Trophoblast cell (in vitro differentiated cells and primary cell): ENCODE measurements around the gene PPFIA3.
"Not testable (repeated sequence)": the region's sequence is repeated elsewhere in the genome, so short reads cannot be mapped to it uniquely, and the experiment has no call there.

Experiments
- DNase-seq, 2 donors: peaks; one replicate each; pipeline ENCODE4 v3.0.0-alpha.2; 2016
- H2AFZ ChIP-seq: 2 replicates; pipeline ENCODE4 v1.6.1; 2013; ENCODE audit warnings: low read length, moderate library complexity, mild to moderate bottlenecking; ENCODE audit not compliant: insufficient read depth, poor library complexity
- H2AK5ac ChIP-seq: 2 replicates; pipeline ENCODE4 v1.6.1; 2013; ENCODE audit warnings: mild to moderate bottlenecking, low read length
- H2BK120ac ChIP-seq: 2 replicates; pipeline ENCODE4 v1.6.1; 2013; ENCODE audit warnings: low read length, mild to moderate bottlenecking, moderate library complexity; ENCODE audit not compliant: insufficient read depth, poor library complexity
- H2BK12ac ChIP-seq: 2 replicates; pipeline ENCODE4 v1.6.1; 2013; ENCODE audit warnings: mild to moderate bottlenecking, low read length, moderate library complexity
- H2BK5ac ChIP-seq: 2 replicates; pipeline ENCODE4 v1.6.1; 2013; ENCODE audit warnings: low read length, low read depth, moderate library complexity, mild to moderate bottlenecking; ENCODE audit not compliant: poor library complexity
- H3K14ac ChIP-seq: 2 replicates; pipeline ENCODE4 v1.6.1; 2013; ENCODE audit warnings: mild to moderate bottlenecking, low read length
- H3K18ac ChIP-seq: 2 replicates; pipeline ENCODE4 v1.6.1; 2013; ENCODE audit warnings: mild to moderate bottlenecking, low read length
- H3K23ac ChIP-seq: 2 replicates; pipeline ENCODE4 v1.6.1; 2013; ENCODE audit warnings: low read length
- H3K27ac ChIP-seq: 2 replicates; pipeline ENCODE4 v1.5.1; 2013; ENCODE audit warnings: low read depth, mild to moderate bottlenecking, inconsistent platforms, low read length, moderate library complexity
- H3K27me3 ChIP-seq: 2 replicates; pipeline ENCODE4 v1.6.1; 2013; ENCODE audit warnings: inconsistent platforms, mild to moderate bottlenecking, low read length, moderate library complexity; ENCODE audit not compliant: insufficient read depth
- H3K36me3 ChIP-seq, 2 experiments: 1 replicate in 1 of 2; 2 replicates in 1 of 2; pipeline ENCODE4 v1.6.1; 2013; ENCODE audit warnings: low read length in 2 of 2, mild to moderate bottlenecking in 2 of 2, moderate library complexity in 1 of 2; ENCODE audit not compliant: insufficient read depth in 2 of 2, control insufficient read depth in 1 of 2
- H3K4ac ChIP-seq: 2 replicates; pipeline ENCODE4 v1.6.1; 2013; ENCODE audit warnings: low read depth, mild to moderate bottlenecking, low read length, moderate library complexity
- H3K4me1 ChIP-seq, 2 experiments: 1 replicate in 1 of 2; 2 replicates in 1 of 2; pipeline ENCODE4 v1.6.1; 2013; ENCODE audit warnings: low read length in 2 of 2, mild to moderate bottlenecking in 2 of 2, moderate library complexity in 1 of 2; ENCODE audit not compliant: insufficient read depth in 2 of 2, control insufficient read depth in 1 of 2
- H3K4me2 ChIP-seq: 2 replicates; pipeline ENCODE4 v1.6.1; 2013; ENCODE audit warnings: inconsistent platforms, mild to moderate bottlenecking, low read length, moderate library complexity
- H3K4me3 ChIP-seq: 2 replicates; pipeline ENCODE4 v1.5.1; 2013; ENCODE audit warnings: mild to moderate bottlenecking, low read depth, low read length, inconsistent platforms
- H3K79me1 ChIP-seq: one replicate; pipeline ENCODE4 v1.6.1; 2013; ENCODE audit warnings: low read length
- H3K79me2 ChIP-seq: 2 replicates; pipeline ENCODE4 v1.6.1; 2013; ENCODE audit warnings: low read length, mild to moderate bottlenecking; ENCODE audit not compliant: control insufficient read depth, insufficient read depth, poor library complexity
- H3K9ac ChIP-seq: 2 replicates; pipeline ENCODE4 v1.6.1; 2013; ENCODE audit warnings: mild to moderate bottlenecking, low read length
- H3K9me3 ChIP-seq: 2 replicates; pipeline ENCODE4 v1.6.1; 2013; ENCODE audit warnings: low read depth, mild to moderate bottlenecking, control low read depth, inconsistent platforms, low read length; ENCODE audit not compliant: insufficient read depth
- H4K12ac ChIP-seq: 2 replicates; pipeline ENCODE4 v1.6.1; 2013; ENCODE audit warnings: low read depth, mild to moderate bottlenecking, low read length, moderate library complexity
- H4K8ac ChIP-seq: 2 replicates; pipeline ENCODE4 v1.6.1; 2013; ENCODE audit warnings: low read depth, mild to moderate bottlenecking, low read length, moderate library complexity
- H4K91ac ChIP-seq: one replicate; pipeline ENCODE4 v1.6.1; 2013; ENCODE audit warnings: low read depth, mild to moderate bottlenecking, low read length, moderate library complexity
- WGBS: extraction: QIAGEN DNeasy Blood & Tissue Kit; methylation state at CpG from one replicate; pipeline ENCODE4 v1.1.7; 2013; ENCODE audit warnings: missing lambda C conversion rate; ENCODE audit not compliant: insufficient read length, insufficient coverage; ENCODE audit errors: extremely low coverage; 5-methylcytosine and 5-hydroxymethylcytosine counted together

The PPFIA3 gene

GRCh38 chr19:49142866-49143335 is 23.6 kb downstream of the PPFIA3 start:
- Histone ChIP-seq H2AFZ (peak overlapping the region; percentile 67), H4K12ac (peak overlapping the region; percentile 79), H3K36me3 (no peaks in the 10 kb centered on the region), H3K4me1 (peaks cover 0 to 10% of the 10 kb centered on the region in 2 experiments), H3K18ac (no peak overlapping the region), H3K4me3 (peak overlapping the region; percentile 71), H2AK5ac (no peak overlapping the region), H3K27ac (no peak overlapping the region), H3K14ac (no peak overlapping the region), H3K9me3 (peaks cover 2% of the 10 kb centered on the region), H3K79me1 (no peaks in the 10 kb centered on the region), H3K9ac (no peak overlapping the region), H2BK120ac (no peak overlapping the region), H3K23ac (no peak overlapping the region), H4K8ac (peak overlapping the region; percentile 52), H3K79me2 (no peaks in the 10 kb centered on the region), H3K27me3 (no peaks in the 10 kb centered on the region), H2BK12ac (no peak overlapping the region), H2BK5ac (no peak overlapping the region), H3K4ac (no peak overlapping the region), H3K4me2 (peak overlapping the region; percentile 92), H4K91ac (no peak overlapping the region)
- WGBS, result no CpG with 5 or more reads among the region's 21 CpGs
- peak; percentile 70 to 82 for DNase-seq

- H4K12ac ChIP-seq, result no peak overlapping the region
- H3K4me2 ChIP-seq, result peak overlapping the region; percentile 58
- H2BK120ac ChIP-seq, result no peak overlapping the region
- no peaks in the 10 kb centered on the region for H3K27me3 ChIP-seq
- no peak overlapping the region for H4K91ac ChIP-seq
- DNase-seq, result peak; percentile 45 to 80
- WGBS, result no CpG with 5 or more reads among the region's 30 CpGs
- peak overlapping the region; percentile 23 for H2AFZ ChIP-seq
- H3K14ac ChIP-seq, result no peak overlapping the region
- H3K4ac ChIP-seq, result no peak overlapping the region
- H2BK12ac ChIP-seq, result no peak overlapping the region
- peaks cover 2% of the 10 kb centered on the region for H3K79me2 ChIP-seq
- H2BK5ac ChIP-seq, result no peak overlapping the region
- H2AK5ac ChIP-seq, result no peak overlapping the region
- no peak overlapping the region for H3K18ac ChIP-seq
- peaks cover 2% of the 10 kb centered on the region for H3K9me3 ChIP-seq
- H3K27ac ChIP-seq, result no peak overlapping the region
- H3K36me3 ChIP-seq, result no peaks in the 10 kb centered on the region
- H3K4me3 ChIP-seq, result peak overlapping the region; percentile 54
- H3K4me1 ChIP-seq, result peaks cover 6 to 25% of the 10 kb centered on the region in 2 experiments
- H3K79me1 ChIP-seq, result peaks cover 14% of the 10 kb centered on the region
- no peak overlapping the region for H3K23ac ChIP-seq
- H4K8ac ChIP-seq, result no peak overlapping the region
- no peak overlapping the region for H3K9ac ChIP-seq
These were observed 26.4 kb downstream of the PPFIA3 start for GRCh38 chr19:49145573-49146407.

- H3K9me3 ChIP-seq, H4K12ac ChIP-seq, H2BK5ac ChIP-seq, H3K36me3 ChIP-seq, H3K14ac ChIP-seq, H3K4ac ChIP-seq, H2AK5ac ChIP-seq, H2BK12ac ChIP-seq, H3K27me3 ChIP-seq, H3K79me2 ChIP-seq, H3K9ac ChIP-seq, H3K27ac ChIP-seq, H2AFZ ChIP-seq, H2BK120ac ChIP-seq, H3K23ac ChIP-seq, H3K4me3 ChIP-seq, DNase-seq, H4K8ac ChIP-seq, H4K91ac ChIP-seq, H3K18ac ChIP-seq: not testable (repeated sequence)
- no CpG with 5 or more reads among the region's 7 CpGs for WGBS
- peak overlapping the region; percentile 58 for H3K4me2 ChIP-seq
- H3K79me1 ChIP-seq, result peaks cover 14% of the 10 kb centered on the region
- peaks cover 6 to 29% of the 10 kb centered on the region in 2 experiments for H3K4me1 ChIP-seq
These were observed 27.0 kb downstream of the PPFIA3 start for GRCh38 chr19:49146408-49146770.

- Histone ChIP-seq H3K79me1 (peaks cover 14% of the 10 kb centered on the region), H4K8ac (peak overlapping the region; percentile 33)
- WGBS, result no CpG with 5 or more reads among the region's 11 CpGs
These were observed 28.8 kb downstream of the PPFIA3 start for GRCh38 chr19:49148044-49148682.

More at GRCh38 chr19:49148044-49148682, 28.8 kb downstream of the PPFIA3 start:
- no peak overlapping the region for H3K4ac ChIP-seq
- H4K91ac ChIP-seq, result no peak overlapping the region
- H3K18ac ChIP-seq, result no peak overlapping the region
- peaks cover 2% of the 10 kb centered on the region for H3K79me2 ChIP-seq
- H3K9ac ChIP-seq, result no peak overlapping the region
- no peak overlapping the region for H4K12ac ChIP-seq
- no peak overlapping the region for H2AFZ ChIP-seq
- H3K9me3 ChIP-seq, result peaks cover 8% of the 10 kb centered on the region
- H2AK5ac ChIP-seq, result no peak overlapping the region
- peak overlapping the region; percentile 63 for H3K4me2 ChIP-seq
- H3K27me3 ChIP-seq, result no peaks in the 10 kb centered on the region
- H3K14ac ChIP-seq, result no peak overlapping the region
- H2BK5ac ChIP-seq, result no peak overlapping the region
- H3K36me3 ChIP-seq, result no peaks in the 10 kb centered on the region
- H3K4me1 ChIP-seq, result peaks cover 6 to 28% of the 10 kb centered on the region in 2 experiments
- no peak overlapping the region for H3K27ac ChIP-seq
- H3K23ac ChIP-seq, result no peak overlapping the region
- no peak overlapping the region for H3K4me3 ChIP-seq
- DNase-seq, result no peak
- H2BK120ac ChIP-seq, result no peak overlapping the region
- no peak overlapping the region for H2BK12ac ChIP-seq
